Panc1 (cell line): ENCODE measurements around the gene RELT. TPM values are rescaled to one million over a fixed set of nuclear protein-coding genes. Genes with fewer than 3 reads are reported as not detected.
A peak's percentile ranks its signal among the peaks of the same experiment; 100 is the strongest.

Source experiments
- ATAC-seq: fragments of 200-7000 bp; cut with Tn5 transposase; 2 replicates; pipeline ENCODE4 v1.9.1; 2020; ENCODE audit warnings: mild to moderate bottlenecking, moderate library complexity
- BruUV-seq: library from RNA; stranded (reverse); fragments of 400-500 nt; replicated peaks from 2 replicates; lab custom pipeline; 2021; lab: Mats Ljungman, UMichigan
- CTCF ChIA-PET: fragments of 300-600 bp; sonication (Branson Sonifier 250); formaldehyde crosslinking; loops from one replicate; lab custom pipeline; 2022; ENCODE audit warnings: antibody characterized with exemption; lab: Charles Lee
- POLR2A ChIA-PET: fragments of 300-600 bp; sonication (Branson Sonifier 250); formaldehyde crosslinking; loops from one replicate; lab custom pipeline; 2022; ENCODE audit warnings: antibody characterized with exemption; lab: Charles Lee
- DNase-seq: peaks from one replicate; pipeline ENCODE4 v3.0.0-alpha.2; 2010; ENCODE audit warnings: low read depth, low spot score
- H3K27ac ChIP-seq: 2 replicates; pipeline ENCODE4 v1.5.1; 2011; ENCODE audit warnings: mild to moderate bottlenecking, low read length, inconsistent platforms
- H3K27me3 ChIP-seq: fragments of 200-500 bp; sonication (Bioruptor generic); 2 replicates; pipeline ENCODE4 v1.6.0; 2014; ENCODE audit warnings: low read length, inconsistent platforms; ENCODE audit not compliant: control insufficient read depth, insufficient read depth
- H3K36me3 ChIP-seq: fragments of 200-500 bp; sonication (Bioruptor generic); 2 replicates; pipeline ENCODE4 v1.5.1; 2014; ENCODE audit warnings: inconsistent platforms, mild to moderate bottlenecking, low read length, moderate library complexity; ENCODE audit not compliant: control insufficient read depth, insufficient read depth
- H3K4me1 ChIP-seq: 2 replicates; pipeline ENCODE4 v1.5.1; 2011; ENCODE audit warnings: inconsistent platforms, mild to moderate bottlenecking, low read length, moderate library complexity; ENCODE audit not compliant: control insufficient read depth, insufficient read depth
- H3K4me3 ChIP-seq, 2 experiments: 2 replicates each; pipeline ENCODE4 v1.5.1; 2011 to 2012; ENCODE audit warnings: low read depth in 2 of 2, low read length in 2 of 2, mild to moderate bottlenecking in 2 of 2, inconsistent platforms in 1 of 2, moderate library complexity in 1 of 2
- H3K9me3 ChIP-seq: fragments of 200-500 bp; sonication (Bioruptor generic); 2 replicates; pipeline ENCODE4 v1.5.1; 2014; ENCODE audit warnings: low read depth, mild to moderate bottlenecking, inconsistent platforms, low read length, moderate library complexity; ENCODE audit not compliant: control insufficient read depth, insufficient read depth
- POLR2AphosphoS5 ChIP-seq: IDR thresholded peaks from 2 replicates; pipeline ENCODE4 v1.6.1; 2012; ENCODE audit warnings: mild to moderate bottlenecking, low read depth, low read length, moderate library complexity
- REST ChIP-seq, 2 experiments: IDR thresholded peaks; 2 replicates each; pipeline ENCODE4 v1.6.1; 2011 to 2012; ENCODE audit warnings: low read depth in 2 of 2, control low read depth in 1 of 2, low read length in 1 of 2, mild to moderate bottlenecking in 1 of 2, moderate library complexity in 1 of 2; ENCODE audit not compliant: insufficient read depth in 1 of 2
- SIN3A ChIP-seq: IDR thresholded peaks from 2 replicates; pipeline ENCODE4 v1.6.1; 2012; ENCODE audit warnings: low read depth, mild to moderate bottlenecking, low read length, moderate library complexity, borderline replicate concordance; ENCODE audit not compliant: insufficient read depth
- TCF7L2 ChIP-seq: IDR thresholded peaks from 2 replicates; pipeline ENCODE4 v1.6.1; 2011; ENCODE audit warnings: mild to moderate bottlenecking, low read depth, low read length, inconsistent platforms
- in situ Hi-C: cut with HindIII; loops from 2 replicates; pipeline ENCODE4 v1.10.0; 2016; ENCODE audit warnings: low sequenced_read_pairs, low pct_unique_long_range_greater_than_20kb
- intact Hi-C: fragments of 100-400 bp; cut with micrococcal nuclease; formaldehyde crosslinking; loops from one replicate; pipeline ENCODE4 v1.10.0; 2022; ENCODE audit not compliant: unreplicated experiment
- total RNA-seq: library from RNA; stranded (reverse); gene quantifications from one replicate; pipeline ENCODE4 v1.2.1, GENCODE V29; 2021; ENCODE audit not compliant: unreplicated experiment
- TF ChIP-seq, protein P1 (sequence below): fragments of 450-650 bp; IDR thresholded peaks from 2 replicates; pipeline ENCODE4 v1.5.1; 2017; ENCODE audit warnings: mild to moderate bottlenecking

Gene RELT
- total RNA-seq, 1 experiment from 2014 or later = 11.3 TPM

DNA sequence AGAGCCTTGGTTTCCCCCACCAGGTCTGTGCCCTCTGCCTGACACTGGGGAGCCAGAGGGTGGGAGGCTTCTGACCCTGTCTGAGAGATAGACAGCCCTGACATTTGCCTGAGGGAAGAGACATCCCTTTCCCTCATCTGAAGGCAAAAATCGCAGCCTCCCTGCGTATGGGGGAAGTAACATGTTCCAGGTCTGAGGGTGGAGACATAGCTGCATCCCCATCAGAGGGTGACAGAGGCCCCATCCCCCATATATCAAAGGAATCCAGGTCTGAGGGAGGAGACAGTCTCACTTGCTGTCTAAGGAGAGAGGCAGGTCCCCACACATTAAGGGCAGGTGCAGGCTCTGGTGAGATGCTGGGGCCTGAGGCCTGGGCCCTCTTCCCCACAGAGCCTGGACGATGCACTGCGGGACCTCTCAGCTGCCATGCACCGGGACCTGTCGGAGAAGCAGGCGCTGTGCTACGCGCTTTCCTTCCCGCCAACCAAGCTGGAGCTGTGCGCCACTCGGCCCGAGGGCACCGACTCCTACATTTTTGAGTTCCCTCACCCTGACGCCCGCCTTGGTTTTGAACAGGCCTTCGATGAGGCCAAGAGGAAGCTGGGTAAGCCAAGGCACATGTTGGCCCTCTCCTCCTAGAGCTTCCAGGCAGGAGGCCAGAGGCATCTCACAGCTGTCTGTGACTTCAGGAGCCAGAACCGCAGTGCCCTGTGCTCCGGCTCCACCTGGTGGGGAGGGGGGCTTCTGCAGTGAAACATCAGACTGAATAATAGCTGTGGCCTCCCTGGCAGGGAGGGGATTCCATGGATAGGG lies 16.1 kb upstream of the RELT start:
- Histone ChIP-seq H3K4me3 (no peak overlapping the region), H3K27ac (no peak overlapping the region), H3K27me3 (no peaks in the 10 kb centered on the region), H3K9me3 (no peaks in the 10 kb centered on the region), H3K4me1 (no peaks in the 10 kb centered on the region), H3K36me3 (no peaks in the 10 kb centered on the region)
- no peak for TF ChIP-seq SIN3A
- TF ChIP-seq, protein P1, sequence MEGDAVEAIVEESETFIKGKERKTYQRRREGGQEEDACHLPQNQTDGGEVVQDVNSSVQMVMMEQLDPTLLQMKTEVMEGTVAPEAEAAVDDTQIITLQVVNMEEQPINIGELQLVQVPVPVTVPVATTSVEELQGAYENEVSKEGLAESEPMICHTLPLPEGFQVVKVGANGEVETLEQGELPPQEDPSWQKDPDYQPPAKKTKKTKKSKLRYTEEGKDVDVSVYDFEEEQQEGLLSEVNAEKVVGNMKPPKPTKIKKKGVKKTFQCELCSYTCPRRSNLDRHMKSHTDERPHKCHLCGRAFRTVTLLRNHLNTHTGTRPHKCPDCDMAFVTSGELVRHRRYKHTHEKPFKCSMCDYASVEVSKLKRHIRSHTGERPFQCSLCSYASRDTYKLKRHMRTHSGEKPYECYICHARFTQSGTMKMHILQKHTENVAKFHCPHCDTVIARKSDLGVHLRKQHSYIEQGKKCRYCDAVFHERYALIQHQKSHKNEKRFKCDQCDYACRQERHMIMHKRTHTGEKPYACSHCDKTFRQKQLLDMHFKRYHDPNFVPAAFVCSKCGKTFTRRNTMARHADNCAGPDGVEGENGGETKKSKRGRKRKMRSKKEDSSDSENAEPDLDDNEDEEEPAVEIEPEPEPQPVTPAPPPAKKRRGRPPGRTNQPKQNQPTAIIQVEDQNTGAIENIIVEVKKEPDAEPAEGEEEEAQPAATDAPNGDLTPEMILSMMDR = peak; percentile 89; the same call in 1 of the 2 replicates
- ATAC-seq = peak; percentile 69
- intact Hi-C loops (no loop called here), in situ Hi-C loops (no loop called here)
- POLR2A ChIA-PET = interaction anchor here (0.6 kb wide), 2 partner anchors 25 to 549 kb away, joined by 3 to 4 read pairs; no protein-coding TSS in a partner anchor
- DNase-seq = no peak
- CTCF ChIA-PET = interaction anchor here (0.7 to 1.6 kb wide), 5 partner anchors 9 to 53 kb away, joined by 3 to 18 read pairs (median 6); no protein-coding TSS in a partner anchor
- BruUV-seq = no TSS peak

DNA sequence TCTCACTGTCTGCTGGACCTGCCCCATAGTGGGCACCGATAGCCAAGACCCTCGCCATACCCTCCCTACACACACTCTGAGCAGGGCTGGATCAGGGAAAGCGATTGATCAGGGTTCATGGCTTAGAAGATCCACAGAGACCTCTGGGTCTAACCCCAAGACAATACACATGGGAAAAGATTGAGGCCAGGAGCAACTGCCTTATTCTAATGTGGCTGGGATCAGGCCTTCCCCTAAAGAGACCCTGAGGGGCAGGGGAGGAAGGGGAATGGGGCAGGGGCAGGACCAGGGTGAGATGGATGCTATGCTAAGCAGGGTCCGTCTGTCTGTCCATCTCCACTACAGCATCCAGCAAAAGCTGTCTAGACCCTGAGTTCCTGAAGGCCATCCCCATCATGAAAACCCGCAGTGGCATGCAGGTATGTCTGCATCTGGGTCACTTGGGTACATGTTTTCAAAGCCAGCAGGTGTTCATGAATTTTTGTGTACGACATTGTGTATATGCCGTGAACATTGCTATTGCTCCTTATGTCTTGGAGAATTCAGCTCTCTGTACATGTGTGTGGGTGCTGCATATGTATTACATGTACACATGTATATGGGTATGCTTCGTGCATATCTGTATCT lies 15.3 kb upstream of the RELT start:
- Histone ChIP-seq H3K36me3 (no peaks in the 10 kb centered on the region), H3K4me1 (no peaks in the 10 kb centered on the region), H3K9me3 (no peaks in the 10 kb centered on the region), H3K27ac (no peak overlapping the region), H3K27me3 (no peaks in the 10 kb centered on the region), H3K4me3 (no peak overlapping the region)
- BruUV-seq = no TSS peak
- DNase-seq (no peak), ATAC-seq (no peak)
- in situ Hi-C loops (no loop called here), intact Hi-C loops (no loop called here)
- ChIA-PET CTCF (interaction anchor here (1.6 kb wide), 3 partner anchors 9 to 26 kb away, joined by 6 to 18 read pairs (median 8); no protein-coding TSS in a partner anchor), POLR2A (interaction anchor here (0.6 kb wide), 3 partner anchors 26 to 550 kb away, joined by 3 to 4 read pairs (median 3); no protein-coding TSS in a partner anchor)
- no peak for TF ChIP-seq REST (IDR thresholded peaks at IDR 0.05; ENCODE audit: insufficient read depth in 1 of 2, low read depth in 2 of 2, low read length in 1 of 2)
- TF ChIP-seq SIN3A = no peak
- no peak for TF ChIP-seq POLR2AphosphoS5
- TF ChIP-seq, protein P1 = no peak; the same call in 1 of the 2 replicates
- no peak for TF ChIP-seq TCF7L2
